GM12878 (cell line): ENCODE data around the gene CCDC28A. TPM values are rescaled to one million over a fixed set of nuclear protein-coding genes. Genes with fewer than 3 reads are reported as not detected.

ENCODE experiments used
- ATAC-seq: fragments of 200-7000 bp; cut with Tn5 transposase; 3 replicates; pipeline ENCODE4 v1.9.1; 2020; ENCODE audit warnings: mild to moderate bottlenecking, moderate library complexity
- BruUV-seq: library from RNA; stranded (reverse); fragments of 400-500 nt; replicated peaks from 2 replicates; lab custom pipeline; 2021; lab: Mats Ljungman, UMichigan
- CTCF ChIA-PET: fragments of 300-600 bp; sonication (Branson Sonifier 250); formaldehyde crosslinking; extraction: SDS; loops from one replicate; lab custom pipeline; 2021; ENCODE audit warnings: inconsistent platforms; lab: Yijun Ruan, JAX
- POLR2A ChIA-PET: fragments of 350-600 bp; formaldehyde crosslinking; extraction: SDS; loops from one replicate; lab custom pipeline; 2021; ENCODE audit warnings: inconsistent platforms; lab: Charles Lee
- RAD21 ChIA-PET: fragments of 300-600 bp; sonication (Branson Sonifier 250); formaldehyde crosslinking; loops from one replicate; lab custom pipeline; 2023; ENCODE audit warnings: antibody characterized with exemption; ENCODE audit not compliant: unreplicated experiment; lab: Charles Lee
- SMC1A ChIA-PET: fragments of 300-600 bp; sonication (Branson Sonifier 250); formaldehyde crosslinking; loops from one replicate; lab custom pipeline; 2023; ENCODE audit not compliant: unreplicated experiment, uncharacterized antibody; lab: Charles Lee
- DNase-seq: peaks from one replicate; pipeline ENCODE4 v3.0.0-alpha.2; 2011; ENCODE audit warnings: low read depth, low spot score
- FAIRE-seq: peaks from 3 replicates; lab custom pipeline; 2011; peaks lifted over from hg19 to GRCh38; lab: Jason Lieb, UNC
- H2AFZ ChIP-seq: 2 replicates; pipeline ENCODE4 v1.6.0; 2011; ENCODE audit warnings: low read depth, low read length, control low read depth; ENCODE audit not compliant: control insufficient read depth
- H3K27ac ChIP-seq: 2 replicates; pipeline ENCODE4 v1.5.1; 2011; ENCODE audit warnings: control low read depth; ENCODE audit not compliant: control insufficient read depth, insufficient read depth
- H3K27me3 ChIP-seq, 2 experiments: replicated peaks in 1 of 2; 2 replicates each; pipeline versions ENCODE4 v1.6.0 to v1.6.1; 2011; ENCODE audit warnings: low read length in 1 of 2; ENCODE audit not compliant: control insufficient read depth in 2 of 2, insufficient read depth in 2 of 2
- H3K36me3 ChIP-seq, 2 experiments: 2 replicates each; pipeline ENCODE4 v1.5.1; 2011; ENCODE audit warnings: low read length in 1 of 2; ENCODE audit not compliant: control insufficient read depth in 2 of 2, insufficient read depth in 2 of 2
- H3K4me1 ChIP-seq: 2 replicates; pipeline ENCODE4 v1.6.1; 2011; ENCODE audit warnings: mild to moderate bottlenecking, low read length, moderate library complexity, mixed read lengths; ENCODE audit not compliant: control insufficient read depth, insufficient read depth
- H3K4me2 ChIP-seq: 2 replicates; pipeline ENCODE4 v1.6.0; 2011; ENCODE audit warnings: control low read depth; ENCODE audit not compliant: control insufficient read depth, insufficient read depth
- H3K4me3 ChIP-seq: fragments of 200-600 bp; sonication (generic); 2 replicates; pipeline ENCODE4 v1.5.1; 2016
- H3K79me2 ChIP-seq: 2 replicates; pipeline ENCODE4 v1.6.0; 2011; ENCODE audit warnings: low read length; ENCODE audit not compliant: control insufficient read depth, insufficient read depth
- H3K9ac ChIP-seq: 2 replicates; pipeline ENCODE4 v1.8.0; 2011; ENCODE audit warnings: low read length, control low read depth, mixed read lengths; ENCODE audit not compliant: control insufficient read depth, insufficient read depth
- H3K9me3 ChIP-seq: replicated peaks from 3 replicates; pipeline ENCODE4 v1.5.1; 2011; ENCODE audit warnings: mild to moderate bottlenecking, low read length; ENCODE audit not compliant: control insufficient read depth, insufficient read depth
- H4K20me1 ChIP-seq: 2 replicates; pipeline ENCODE4 v1.6.0; 2011; ENCODE audit not compliant: control insufficient read depth, insufficient read depth
- ATF2 ChIP-seq: IDR thresholded peaks from 2 replicates; pipeline ENCODE4 v1.6.1; 2012; ENCODE audit warnings: low read length, inconsistent platforms
- CBFB ChIP-seq: IDR thresholded peaks from 2 replicates; pipeline ENCODE4 v1.6.1; 2016; ENCODE audit warnings: antibody characterized with exemption, low read depth
- ELK1 ChIP-seq: IDR thresholded peaks from 2 replicates; pipeline ENCODE4 v1.6.1; 2012; ENCODE audit warnings: low read depth, low read length, improper control_type of control experiment
- ESRRA ChIP-seq: IDR thresholded peaks from 2 replicates; pipeline ENCODE4 v1.6.1; 2012; ENCODE audit warnings: mild to moderate bottlenecking, low read length, improper control_type of control experiment
- IKZF1 ChIP-seq: fragments of 450-650 bp; conservative IDR thresholded peaks from 2 replicates; pipeline ENCODE4 v1.6.1; 2017; ENCODE audit warnings: antibody characterized with exemption, mild to moderate bottlenecking
- KLF5 ChIP-seq: fragments of 450-650 bp; IDR thresholded peaks from 2 replicates; pipeline ENCODE4 v1.6.1; 2014; ENCODE audit warnings: mild to moderate bottlenecking; ENCODE audit not compliant: partially characterized antibody
- NR2F1 ChIP-seq: fragments of 450-650 bp; conservative IDR thresholded peaks from 2 replicates; pipeline ENCODE4 v1.6.1; 2017; ENCODE audit warnings: mild to moderate bottlenecking
- NRF1 ChIP-seq: conservative IDR thresholded peaks from 2 replicates; pipeline ENCODE4 v1.6.1; 2011; ENCODE audit warnings: mild to moderate bottlenecking, low read depth, low read length, improper control_type of control experiment
- USF1 ChIP-seq: IDR thresholded peaks from 2 replicates; pipeline ENCODE4 v1.6.1; 2011; ENCODE audit warnings: borderline replicate concordance, low read depth, mild to moderate bottlenecking, moderate library complexity, mixed read lengths, low read length; ENCODE audit not compliant: insufficient read depth; ENCODE audit errors: extremely low read length
- YY1 ChIP-seq: IDR thresholded peaks from 2 replicates; pipeline ENCODE4 v1.6.1; 2011; ENCODE audit warnings: low read depth, mild to moderate bottlenecking, low read length
- whole genome bisulfite sequencing: methylation state at CpG from one replicate; pipeline ENCODE4 v1.1.6; 2016; ENCODE audit warnings: low lambda C conversion rate; ENCODE audit not compliant: insufficient replicate concordance, insufficient coverage; ENCODE audit errors: missing lambda C conversion rate; 5-methylcytosine and 5-hydroxymethylcytosine counted together
- in situ Hi-C: fragments of 300-500 bp; cut with MboI; formaldehyde crosslinking; loops from 9 replicates; pipeline ENCODE4 v1.14.3; 2018; ENCODE audit warnings: mixed read lengths
- intact Hi-C: fragments of 100-400 bp; cut with micrococcal nuclease; formaldehyde crosslinking; loops from one replicate; pipeline ENCODE4 v1.14.2; 2022; ENCODE audit not compliant: unreplicated experiment
- polyA plus RNA-seq, 11 experiments: library from polyadenylated mRNA; depleted of rRNA in 4 of 11; unstranded in 6 of 11; stranded (reverse) in 5 of 11; fragments of >200 nt; fragmentation: Nextera tagmentation in 4 of 11; fragmentation: Illumina TruSeq in 1 of 11; extraction: Ambion mirVana in 4 of 11; extraction: Trizol in 1 of 11; gene quantifications; 1 replicate in 1 of 11; 2 replicates in 10 of 11; pipeline versions ENCODE4 v1.2.1 to v1.2.3, GENCODE V29; 2011 to 2016; ENCODE audit warnings: inconsistent platforms in 2 of 11, missing spikeins in 2 of 11, low read depth in 1 of 11
- total RNA-seq, 4 experiments: library from RNA; depleted of rRNA in 3 of 4; stranded (reverse); fragments of >200 nt in 3 of 4; fragmentation: Illumina TruSeq in 1 of 4; extraction: Trizol in 1 of 4; gene quantifications; 2 replicates each; pipeline versions ENCODE4 v1.2.1 to v1.2.3, GENCODE V29; 2013 to 2021

CCDC28A gene
- total and polyA plus RNA-seq, 10 of the 15 experiments (the other 5 are each of a cell fraction or from before 2014, with no cell fraction given) = 13.5 to 38.8 (median 19.2) TPM

- H3K9me3 ChIP-seq = no peaks in the 10 kb centered on the region
- no peak for DNase-seq
- H3K4me2 ChIP-seq = no peak overlapping the region
- in situ Hi-C loops (no loop called here), intact Hi-C loops (no loop called here)
- H3K79me2 ChIP-seq = no peaks in the 10 kb centered on the region
- ATAC-seq = no peak
- H4K20me1 ChIP-seq = no peaks in the 10 kb centered on the region
- no peaks in the 10 kb centered on the region for H3K36me3 ChIP-seq
- H3K4me1 ChIP-seq = no peaks in the 10 kb centered on the region
- FAIRE-seq = no peak
- 45% methylated on average over 4 of the region's 4 CpGs for WGBS
- H3K27ac ChIP-seq = no peak overlapping the region
- ChIA-PET POLR2A (no interaction called here), RAD21 (no interaction called here), SMC1A (interaction anchor here (0.7 to 1.7 kb wide), 4 partner anchors 9 to 170 kb away, joined by 3 to 5 read pairs (median 4); no protein-coding TSS in a partner anchor), CTCF (interaction anchor here (0.6 to 1.5 kb wide), 4 partner anchors 12 to 328 kb away, joined by 3 to 6 read pairs (median 4); no protein-coding TSS in a partner anchor)
- TF ChIP-seq KLF5 = no peak
- no peak for TF ChIP-seq USF1
- no peak for TF ChIP-seq IKZF1
- TF ChIP-seq YY1 = no peak
- TF ChIP-seq NR2F1 = no peak
- TF ChIP-seq ATF2 = no peak
- TF ChIP-seq ELK1 = no peak
- TF ChIP-seq ESRRA = no peak
- TF ChIP-seq CBFB = no peak
- no peak for TF ChIP-seq NRF1
- no TSS peak for BruUV-seq
- no peak overlapping the region for H2AFZ ChIP-seq
- no peaks in the 10 kb centered on the region for H3K27me3 ChIP-seq
- no peak overlapping the region for H3K4me3 ChIP-seq
- no peak overlapping the region for H3K9ac ChIP-seq
These were observed 30.3 kb downstream of the CCDC28A start for GRCh38 chr6:138803861-138804260.
